IPS-15b (cell line): ENCODE measurements around the gene MSI2.

Experiments
- H3K27me3 ChIP-seq: one replicate; pipeline ENCODE4 v1.6.1; 2013; ENCODE audit warnings: low read length; ENCODE audit not compliant: control insufficient read depth, insufficient read depth
- H3K36me3 ChIP-seq: one replicate; pipeline ENCODE4 v1.6.1; 2013; ENCODE audit warnings: low read length; ENCODE audit not compliant: control insufficient read depth, insufficient read depth
- H3K4me1 ChIP-seq: one replicate; pipeline ENCODE4 v1.6.1; 2013; ENCODE audit warnings: mild to moderate bottlenecking, low read length; ENCODE audit not compliant: control insufficient read depth, insufficient read depth
- H3K4me3 ChIP-seq: one replicate; pipeline ENCODE4 v1.5.1; 2013; ENCODE audit warnings: low read depth, low read length
- H3K9ac ChIP-seq: one replicate; pipeline ENCODE4 v1.6.1; 2013; ENCODE audit warnings: low read depth, mild to moderate bottlenecking, low read length
- H3K9me3 ChIP-seq: one replicate; pipeline ENCODE4 v1.6.1; 2013; ENCODE audit warnings: mild to moderate bottlenecking, low read length; ENCODE audit not compliant: control insufficient read depth, insufficient read depth

The MSI2 gene

GRCh38 chr17:57654040-57654775 is 397.9 kb downstream of the MSI2 start:
- Histone ChIP-seq H3K36me3 (peaks cover 8% of the 10 kb centered on the region), H3K4me3 (no peak overlapping the region), H3K9me3 (no peaks in the 10 kb centered on the region), H3K4me1 (peaks cover 18% of the 10 kb centered on the region), H3K9ac (no peak overlapping the region), H3K27me3 (no peaks in the 10 kb centered on the region)

- no peak overlapping the region for H3K4me3 ChIP-seq
- H3K4me1 ChIP-seq = peaks cover 8% of the 10 kb centered on the region
- no peak overlapping the region for H3K9ac ChIP-seq
- H3K9me3 ChIP-seq = no peaks in the 10 kb centered on the region
- H3K27me3 ChIP-seq = no peaks in the 10 kb centered on the region
- H3K36me3 ChIP-seq = peaks cover 8% of the 10 kb centered on the region
Observed at GRCh38 chr17:57655553-57655952, 399.2 kb downstream of the MSI2 start.

DNA sequence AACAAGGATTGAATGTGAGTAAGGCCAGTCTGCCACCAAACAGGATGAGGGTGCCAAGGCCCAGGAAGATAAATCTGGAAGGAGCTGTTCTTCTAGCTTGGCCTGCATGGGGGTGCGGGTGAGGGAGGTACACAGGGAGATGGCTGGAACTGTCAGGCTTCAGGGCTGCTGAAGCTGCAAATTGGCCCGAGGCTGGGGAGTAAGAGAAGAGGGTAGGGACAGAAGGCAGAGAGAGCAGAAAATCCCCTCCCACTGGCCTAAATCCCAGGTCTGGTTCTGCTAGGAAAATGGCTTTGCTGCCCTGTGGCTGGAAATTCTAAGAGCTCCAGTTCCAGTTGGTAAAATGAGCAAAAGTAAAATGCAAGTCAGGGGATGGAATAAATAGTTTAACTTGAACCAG is 400.9 kb downstream of the MSI2 start:
- H3K36me3 ChIP-seq = peaks cover 2% of the 10 kb centered on the region
- peaks cover 4% of the 10 kb centered on the region for H3K4me1 ChIP-seq
- no peak overlapping the region for H3K9ac ChIP-seq
- no peak overlapping the region for H3K4me3 ChIP-seq
- H3K27me3 ChIP-seq = no peaks in the 10 kb centered on the region
- no peaks in the 10 kb centered on the region for H3K9me3 ChIP-seq

GRCh38 chr17:57662041-57662440 is 405.7 kb downstream of the MSI2 start:
- Histone ChIP-seq H3K36me3 (no peaks in the 10 kb centered on the region), H3K27me3 (no peaks in the 10 kb centered on the region), H3K9me3 (no peaks in the 10 kb centered on the region), H3K9ac (no peak overlapping the region), H3K4me1 (peaks cover 30% of the 10 kb centered on the region), H3K4me3 (no peak overlapping the region)

DNA sequence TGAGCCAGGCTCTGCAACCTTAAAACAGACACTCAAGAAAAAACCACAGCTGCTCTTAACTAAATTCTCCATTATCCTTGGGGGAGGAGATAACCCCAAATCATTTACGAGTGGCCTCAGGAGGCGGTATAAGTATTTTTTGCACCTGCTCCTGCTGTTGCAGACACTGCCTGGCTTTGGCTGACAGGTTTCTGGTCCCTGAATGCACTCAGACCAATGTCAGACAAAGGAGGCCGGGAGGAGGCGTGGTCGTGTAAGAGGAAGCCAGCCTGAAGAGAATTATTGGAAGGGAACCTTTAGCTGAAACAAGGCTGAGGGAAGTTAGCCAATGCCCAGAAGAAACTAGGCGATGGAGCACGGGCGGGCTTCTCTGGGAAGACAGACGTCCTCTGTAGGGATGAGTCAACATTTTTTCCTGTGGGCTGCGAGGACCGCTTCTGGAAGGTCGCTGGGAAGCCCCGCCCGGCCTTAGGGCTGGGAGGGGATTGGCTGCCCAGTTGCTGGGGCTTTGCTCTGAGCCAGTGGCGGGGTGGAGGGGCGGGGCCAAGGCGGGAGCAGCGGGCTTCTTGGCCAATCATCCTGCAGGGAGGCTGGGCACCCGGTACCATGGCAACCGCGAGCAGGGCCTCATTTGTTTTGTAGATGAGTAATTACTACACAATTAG is 406.5 kb downstream of the MSI2 start:
- Histone ChIP-seq H3K27me3 (no peaks in the 10 kb centered on the region), H3K9ac (no peak overlapping the region), H3K4me3 (peak overlapping the region; percentile 72), H3K9me3 (no peaks in the 10 kb centered on the region), H3K36me3 (no peaks in the 10 kb centered on the region), H3K4me1 (peaks cover 30% of the 10 kb centered on the region)

- Histone ChIP-seq H3K27me3 (no peaks in the 10 kb centered on the region), H3K9me3 (no peaks in the 10 kb centered on the region), H3K4me1 (peaks cover 30% of the 10 kb centered on the region), H3K36me3 (no peaks in the 10 kb centered on the region), H3K4me3 (no peak overlapping the region), H3K9ac (no peak overlapping the region)
Observed at GRCh38 chr17:57663326-57664070, 407.2 kb downstream of the MSI2 start.

GRCh38 chr17:57665128-57665527 is 408.8 kb downstream of the MSI2 start:
- Histone ChIP-seq H3K27me3 (no peaks in the 10 kb centered on the region), H3K9me3 (no peaks in the 10 kb centered on the region), H3K4me3 (no peak overlapping the region), H3K36me3 (no peaks in the 10 kb centered on the region), H3K9ac (no peak overlapping the region), H3K4me1 (peaks cover 30% of the 10 kb centered on the region)

- Histone ChIP-seq H3K4me3 (no peak overlapping the region), H3K9ac (no peak overlapping the region), H3K9me3 (no peaks in the 10 kb centered on the region), H3K4me1 (peaks cover 27% of the 10 kb centered on the region), H3K27me3 (no peaks in the 10 kb centered on the region), H3K36me3 (no peaks in the 10 kb centered on the region)
Observed at GRCh38 chr17:57665696-57666095, 409.4 kb downstream of the MSI2 start.

DNA sequence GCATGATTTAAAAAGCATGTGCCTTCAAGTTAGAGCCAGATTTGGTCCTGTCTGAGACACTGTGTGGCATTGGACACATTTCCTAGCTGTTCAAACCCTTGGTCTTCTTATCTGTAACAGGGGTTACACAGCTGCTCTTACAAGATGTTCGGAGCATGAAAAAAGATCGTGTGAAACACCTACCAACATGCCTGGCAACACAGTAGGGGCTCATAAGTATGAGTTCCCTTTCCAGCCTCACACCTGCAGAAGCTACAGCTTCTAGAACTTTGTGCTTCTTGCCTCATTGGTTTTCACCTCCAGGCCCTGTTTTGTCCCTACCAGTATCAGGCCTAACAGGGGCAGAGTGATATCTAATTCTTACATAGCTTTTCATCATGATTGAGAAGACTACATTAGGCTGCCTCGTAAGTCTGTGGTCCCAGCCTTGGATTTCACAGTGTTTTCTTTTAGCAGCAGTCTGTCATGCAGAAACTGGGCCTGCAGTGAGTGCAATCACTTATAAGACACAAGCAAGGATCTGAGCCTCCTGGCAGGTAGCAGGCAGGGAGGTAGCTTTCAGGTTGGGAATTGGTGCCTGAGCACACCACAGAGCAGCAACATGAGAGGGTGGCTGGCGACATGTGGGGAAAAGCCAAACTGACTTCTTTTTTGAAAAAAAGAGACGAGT is 410.0 kb downstream of the MSI2 start:
- Histone ChIP-seq H3K36me3 (no peaks in the 10 kb centered on the region), H3K4me1 (peaks cover 27% of the 10 kb centered on the region), H3K27me3 (no peaks in the 10 kb centered on the region), H3K9me3 (no peaks in the 10 kb centered on the region), H3K9ac (no peak overlapping the region), H3K4me3 (no peak overlapping the region)

DNA sequence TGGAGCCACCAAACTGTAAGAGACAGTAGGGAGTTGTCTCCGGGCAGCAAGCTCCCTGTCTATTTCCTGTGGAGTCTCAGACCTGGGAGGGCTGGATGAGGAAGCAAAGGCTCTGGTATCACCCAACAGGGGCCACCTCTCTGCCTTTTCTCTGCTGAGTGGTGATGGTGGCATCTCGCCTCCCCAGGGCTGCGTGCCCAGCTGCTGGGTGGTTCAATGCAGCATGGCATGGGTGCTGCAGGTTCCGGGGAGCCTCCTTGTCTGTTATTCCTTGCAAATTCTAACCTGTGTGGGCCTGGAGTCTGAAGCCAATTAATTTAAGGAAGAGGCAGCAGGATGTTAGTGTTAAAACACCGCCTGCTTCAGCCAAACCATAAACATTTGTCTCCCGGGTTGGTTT is 410.6 kb downstream of the MSI2 start:
- peaks cover 30% of the 10 kb centered on the region for H3K4me1 ChIP-seq
- H3K36me3 ChIP-seq = no peaks in the 10 kb centered on the region
- H3K4me3 ChIP-seq = no peak overlapping the region
- H3K9me3 ChIP-seq = no peaks in the 10 kb centered on the region
- H3K27me3 ChIP-seq = no peaks in the 10 kb centered on the region
- no peak overlapping the region for H3K9ac ChIP-seq

GRCh38 chr17:57667461-57667923 is 411.2 kb downstream of the MSI2 start:
- H3K36me3 ChIP-seq = no peaks in the 10 kb centered on the region
- H3K4me1 ChIP-seq = peaks cover 26% of the 10 kb centered on the region
- no peak overlapping the region for H3K9ac ChIP-seq

More at GRCh38 chr17:57667461-57667923, 411.2 kb downstream of the MSI2 start:
- Histone ChIP-seq H3K27me3 (no peaks in the 10 kb centered on the region), H3K4me3 (no peak overlapping the region), H3K9me3 (no peaks in the 10 kb centered on the region)
